Amygdala (tissue), 56 donors: ENCODE data around the gene NXPE3.

Experiments
- DNase-seq, 56 donors: peaks; one replicate each; lab custom pipeline; 2025; lab: John Stamatoyannopoulos, UW

The NXPE3 gene

GRCh38 chr3:101827211-101828174 is 48.5 kb downstream of the NXPE3 start:
- peak in 48 of 56 donors; percentile 8 to 75 (median 31) for DNase-seq

- DNase-seq: no peak
These were observed 49.3 kb downstream of the NXPE3 start for GRCh38 chr3:101828276-101828675.

GRCh38 chr3:101828691-101829436 is 49.9 kb downstream of the NXPE3 start:
- peak in 17 of 56 donors; percentile 1 to 57 (median 12) for DNase-seq

- DNase-seq: no peak
These were observed 50.4 kb downstream of the NXPE3 start for GRCh38 chr3:101829437-101829830.

GRCh38 chr3:101829874-101830273 is 50.9 kb downstream of the NXPE3 start:
- DNase-seq: no peak

- no peak for DNase-seq
These were observed 54.5 kb downstream of the NXPE3 start for GRCh38 chr3:101833446-101833974.

- no peak for DNase-seq
These were observed 56.7 kb downstream of the NXPE3 start for GRCh38 chr3:101835676-101836075.

GRCh38 chr3:101836160-101836559 is 57.1 kb downstream of the NXPE3 start:
- DNase-seq: no peak

GRCh38 chr3:101836652-101837598 is 57.9 kb downstream of the NXPE3 start:
- no peak for DNase-seq

- no peak for DNase-seq
These were observed 59.7 kb downstream of the NXPE3 start for GRCh38 chr3:101838691-101839090.

GRCh38 chr3:101840066-101840465 is 61.1 kb downstream of the NXPE3 start:
- no peak for DNase-seq

GRCh38 chr3:101842245-101842934 is 63.4 kb downstream of the NXPE3 start:
- DNase-seq: no peak

- DNase-seq: no peak
These were observed 63.9 kb downstream of the NXPE3 start for GRCh38 chr3:101842935-101843330.

- DNase-seq: no peak
These were observed 66.4 kb downstream of the NXPE3 start for GRCh38 chr3:101845425-101845824.

- DNase-seq: no peak
These were observed 67.7 kb downstream of the NXPE3 start for GRCh38 chr3:101846709-101847108.

- no peak for DNase-seq
These were observed 68.3 kb downstream of the NXPE3 start for GRCh38 chr3:101847328-101847727.

- no peak for DNase-seq
These were observed 69.3 kb downstream of the NXPE3 start for GRCh38 chr3:101848326-101848725.

GRCh38 chr3:101848754-101849713 is 70.0 kb downstream of the NXPE3 start, which contains the start of gene NFKBIZ:
Gene NFKBIZ, plus strand, starts transcription at chr3:101849514. Its CDS starts 115 bp downstream, at chr3:101849629.
- peak; percentile 38 to 91 (median 82) for DNase-seq
